GM13977 (cell line): ENCODE data around the gene ANKLE2.

Experiments
- DNase-seq: peaks from one replicate; pipeline ENCODE4 v3.0.0; 2012; ENCODE audit warnings: low spot score
- in situ Hi-C: fragments of 300-500 bp; cut with MboI; formaldehyde crosslinking; loops from one replicate; pipeline ENCODE4 v1.12.0; 2022; ENCODE audit warnings: low sequenced_read_pairs, low pct_unique_long_range_greater_than_20kb, mixed read lengths, inconsistent platforms; ENCODE audit not compliant: unreplicated experiment
- TF ChIP-seq, protein P1 (sequence below): IDR thresholded peaks from 2 replicates; pipeline ENCODE4 v1.5.1; 2012; ENCODE audit warnings: mild to moderate bottlenecking, control low read depth; ENCODE audit not compliant: insufficient read depth; ENCODE audit errors: extremely low read depth, missing control alignments

Gene ANKLE2

DNA sequence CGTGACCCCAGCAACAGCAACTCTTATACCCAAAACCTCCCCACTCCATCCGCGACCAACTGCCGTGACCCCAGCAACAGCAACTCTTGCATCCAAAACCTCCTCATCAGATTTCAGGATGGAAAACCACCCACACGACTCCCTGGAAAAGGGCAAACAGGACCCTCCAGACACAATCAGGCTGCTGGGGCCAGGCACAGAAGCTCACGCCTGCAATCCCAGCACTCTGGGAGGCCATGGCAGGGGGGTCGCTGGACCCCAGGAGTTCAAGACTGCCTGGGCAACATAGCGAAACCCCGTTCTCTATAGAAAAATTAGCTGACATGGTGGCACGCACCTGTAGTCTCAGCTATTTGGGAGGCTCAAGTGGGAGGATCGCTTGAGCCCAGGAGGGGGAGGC, 31.3 kb downstream of the ANKLE2 start:
- in situ Hi-C loops, result no loop called here
- no peak for DNase-seq
- TF ChIP-seq, protein P1, sequence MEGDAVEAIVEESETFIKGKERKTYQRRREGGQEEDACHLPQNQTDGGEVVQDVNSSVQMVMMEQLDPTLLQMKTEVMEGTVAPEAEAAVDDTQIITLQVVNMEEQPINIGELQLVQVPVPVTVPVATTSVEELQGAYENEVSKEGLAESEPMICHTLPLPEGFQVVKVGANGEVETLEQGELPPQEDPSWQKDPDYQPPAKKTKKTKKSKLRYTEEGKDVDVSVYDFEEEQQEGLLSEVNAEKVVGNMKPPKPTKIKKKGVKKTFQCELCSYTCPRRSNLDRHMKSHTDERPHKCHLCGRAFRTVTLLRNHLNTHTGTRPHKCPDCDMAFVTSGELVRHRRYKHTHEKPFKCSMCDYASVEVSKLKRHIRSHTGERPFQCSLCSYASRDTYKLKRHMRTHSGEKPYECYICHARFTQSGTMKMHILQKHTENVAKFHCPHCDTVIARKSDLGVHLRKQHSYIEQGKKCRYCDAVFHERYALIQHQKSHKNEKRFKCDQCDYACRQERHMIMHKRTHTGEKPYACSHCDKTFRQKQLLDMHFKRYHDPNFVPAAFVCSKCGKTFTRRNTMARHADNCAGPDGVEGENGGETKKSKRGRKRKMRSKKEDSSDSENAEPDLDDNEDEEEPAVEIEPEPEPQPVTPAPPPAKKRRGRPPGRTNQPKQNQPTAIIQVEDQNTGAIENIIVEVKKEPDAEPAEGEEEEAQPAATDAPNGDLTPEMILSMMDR, result no peak

DNA sequence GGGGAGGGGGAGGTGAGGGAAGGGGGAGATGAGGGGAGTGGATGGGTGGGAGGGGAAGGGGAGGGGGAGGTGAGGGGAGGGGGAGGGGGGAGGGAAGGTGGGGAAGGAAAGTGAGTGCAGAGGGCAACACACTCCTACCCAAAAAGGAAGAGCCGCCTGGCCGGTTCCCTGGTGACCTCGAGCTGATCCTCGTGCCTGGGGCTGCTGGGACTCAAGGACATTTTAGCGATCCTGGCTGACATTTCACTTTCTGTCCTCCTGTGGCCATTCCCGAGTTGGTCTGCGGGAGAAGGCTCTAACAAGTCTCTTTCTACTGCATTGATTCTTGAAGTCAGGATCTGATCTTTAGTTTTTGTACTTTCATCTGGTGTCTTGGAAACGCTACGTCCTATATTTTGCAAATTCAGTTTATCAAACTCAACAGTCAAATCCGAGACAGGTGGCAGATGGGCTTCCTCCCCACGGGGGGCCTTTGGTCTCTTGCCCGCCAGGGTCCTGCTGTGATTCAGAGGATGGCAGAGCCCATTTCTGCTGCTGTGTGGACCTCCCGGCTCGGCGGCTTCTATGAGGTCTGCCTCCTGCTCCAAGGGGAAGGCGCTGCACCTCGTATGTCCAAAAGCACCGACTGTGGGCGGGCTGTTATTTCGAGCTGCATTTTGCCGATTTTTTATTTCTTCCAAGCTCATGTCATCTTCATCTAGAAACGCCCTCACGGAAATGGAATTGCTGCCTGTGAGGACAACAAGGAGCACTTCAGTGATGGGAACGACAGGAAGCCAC, 31.9 kb downstream of the ANKLE2 start:
- TF ChIP-seq, protein P1, result no peak
- in situ Hi-C loops, result no loop called here
- no peak for DNase-seq

DNA sequence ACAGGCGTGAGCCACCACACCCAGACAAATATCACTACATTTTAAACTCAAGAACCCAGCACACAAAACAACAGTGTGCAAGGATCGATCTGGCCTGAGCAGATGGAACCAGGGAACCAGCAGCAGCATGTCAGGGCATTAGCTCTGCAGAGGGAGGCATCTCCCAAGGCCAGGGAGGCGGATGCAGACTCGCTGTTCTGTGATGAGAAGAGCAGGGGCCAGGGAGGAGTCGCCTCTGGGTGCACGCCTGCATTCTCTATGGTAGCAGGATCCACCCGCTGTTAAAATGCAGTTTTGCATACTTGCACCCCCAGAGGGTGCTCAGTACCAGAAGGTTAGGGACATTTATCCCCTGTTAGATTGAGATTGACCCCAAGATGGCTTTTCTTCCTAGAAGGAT, 33.1 kb downstream of the ANKLE2 start:
- in situ Hi-C loops, result no loop called here
- no peak for DNase-seq
- TF ChIP-seq, protein P1, result no peak

DNA sequence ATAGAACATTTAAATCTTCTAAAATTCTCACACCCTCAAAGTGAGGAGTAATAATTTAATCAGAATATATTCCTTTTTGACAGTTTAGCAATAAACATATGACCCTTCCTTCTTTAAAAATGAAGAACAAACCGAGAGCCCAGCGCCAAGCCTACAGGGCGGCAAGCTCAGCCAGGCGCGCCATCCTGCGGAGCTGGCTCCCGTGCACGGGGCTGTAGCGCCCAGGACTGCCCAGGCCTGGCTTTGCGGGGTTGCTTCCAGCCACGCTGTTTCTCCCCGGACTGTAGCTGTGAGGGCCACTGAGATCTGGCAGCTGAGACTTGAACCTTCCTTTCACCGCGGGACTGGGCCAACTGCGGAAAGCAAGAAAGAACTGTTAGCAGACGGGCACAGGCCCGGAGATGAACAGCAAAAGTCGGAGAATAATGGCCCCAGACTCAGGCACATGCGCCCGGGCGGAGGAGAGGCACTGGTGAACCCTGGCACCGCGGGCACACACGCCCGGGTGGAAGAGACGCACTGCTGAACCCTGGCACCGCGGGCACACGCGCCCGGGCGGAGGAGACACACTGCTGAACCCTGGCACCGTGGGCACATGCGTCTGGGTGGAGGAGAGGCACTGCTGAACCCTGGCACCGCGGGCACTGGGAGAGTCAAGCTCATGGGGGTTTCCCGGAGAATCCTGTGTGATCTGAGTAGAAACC, 34.4 kb downstream of the ANKLE2 start:
- in situ Hi-C loops, result no loop called here
- TF ChIP-seq, protein P1, result no peak
- no peak for DNase-seq

DNA sequence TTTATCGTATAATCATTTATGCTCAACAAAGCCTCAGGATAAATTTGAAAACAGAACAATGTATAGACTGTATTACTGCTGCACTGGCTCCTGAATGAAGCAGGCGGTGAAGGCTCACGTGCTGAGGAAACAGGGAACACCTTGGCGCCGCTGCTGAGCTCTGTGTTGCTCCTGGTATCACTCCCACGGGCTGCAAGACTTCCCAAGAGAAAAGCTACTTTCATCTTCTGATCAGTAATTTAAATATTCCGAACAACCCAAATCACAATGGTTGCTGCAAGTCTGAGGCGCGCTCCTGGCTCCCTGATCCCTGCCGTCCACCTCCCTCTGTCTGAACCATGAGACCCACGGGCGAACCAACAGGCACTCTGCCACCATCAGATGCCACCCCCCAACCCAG, 35.2 kb downstream of the ANKLE2 start:
- no peak for DNase-seq
- in situ Hi-C loops, result no loop called here
- TF ChIP-seq, protein P1, result no peak

DNA sequence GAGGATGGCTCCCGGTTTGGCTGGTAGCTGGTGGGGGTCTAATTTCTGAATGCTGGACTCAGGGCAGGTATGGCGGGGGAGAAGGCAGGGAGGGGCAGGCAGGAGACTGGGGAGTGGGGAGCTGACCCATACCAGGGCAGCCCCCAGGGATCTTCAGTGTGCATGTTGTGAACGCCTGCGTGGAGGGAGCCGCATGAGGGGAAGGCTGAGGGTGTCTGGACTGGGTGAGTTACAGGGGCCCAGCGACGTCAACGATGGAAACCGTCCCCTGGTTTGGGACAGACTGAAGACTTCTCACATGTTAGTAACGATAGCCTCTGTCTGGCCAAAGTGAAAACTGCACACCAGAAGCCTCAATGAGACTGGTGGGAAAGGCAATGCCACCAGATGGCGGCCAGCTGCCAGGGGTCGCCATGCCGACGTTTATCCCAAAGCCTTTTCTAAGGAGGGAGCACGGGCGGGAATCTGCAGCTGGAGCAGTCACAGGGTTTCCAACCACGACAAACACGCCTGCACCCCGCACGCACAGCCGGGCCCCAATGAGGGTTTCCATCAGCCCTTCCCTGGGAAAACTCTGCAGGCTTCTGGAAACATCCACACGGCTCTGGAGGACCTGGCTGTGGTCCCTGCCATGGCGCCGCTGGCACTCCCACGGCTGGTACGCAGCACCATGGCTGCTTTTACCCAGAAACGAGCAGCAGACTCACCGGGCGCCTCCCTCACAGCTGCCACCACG, 37.0 kb downstream of the ANKLE2 start:
- DNase-seq, result no peak
- in situ Hi-C loops, result no loop called here

More for the DNA sequence above, 37.0 kb downstream of the ANKLE2 start:
- TF ChIP-seq, protein P1, result no peak
